K562 (cell line): Measurements from ENCODE around the gene CTDNEP1. TPM values are rescaled to one million over a fixed set of nuclear protein-coding genes. Genes with fewer than 3 reads are reported as not detected.
A peak's percentile ranks its signal among the peaks of the same experiment; 100 is the strongest.

Experiments
- CTCFL ChIP-seq: IDR thresholded peaks from 2 replicates; pipeline ENCODE4 v1.6.1; 2011; ENCODE audit warnings: borderline replicate concordance, low read depth, mild to moderate bottlenecking, moderate library complexity, low read length; ENCODE audit not compliant: insufficient read depth, poor library complexity, severe bottlenecking
- MAZ ChIP-seq, 2 experiments: fragments of 450-650 bp in 1 of 2; sonication (generic) in 1 of 2; formaldehyde crosslinking; IDR thresholded peaks in 1 of 2; conservative IDR thresholded peaks in 1 of 2; 2 replicates each; pipeline versions ENCODE4 v1.4.0 to v1.5.0; 2020; ENCODE audit warnings: mild to moderate bottlenecking in 1 of 2, missing genetic modification reagents in 1 of 2
- RREB1 ChIP-seq: fragments of 250-450 bp; sonication (Bioruptor Pico); IDR thresholded peaks from 2 replicates; pipeline ENCODE4 v1.4.0; 2020
- UBTF ChIP-seq, 2 experiments: IDR thresholded peaks; 2 replicates each; pipeline ENCODE4 v1.6.1; 2012; ENCODE audit warnings: improper control_type of control experiment in 2 of 2, low read depth in 2 of 2, low read length in 2 of 2, borderline replicate concordance in 1 of 2
- ZBTB7A ChIP-seq: IDR thresholded peaks from 2 replicates; pipeline ENCODE4 v1.6.1; 2011; ENCODE audit warnings: low read depth, mild to moderate bottlenecking, low read length, moderate library complexity, borderline replicate concordance; ENCODE audit not compliant: control insufficient read depth
- ZNF253 ChIP-seq: fragments of 250-450 bp; sonication (Bioruptor Pico); conservative IDR thresholded peaks from 2 replicates; pipeline ENCODE4 v1.6.1; 2021; ENCODE audit warnings: mild to moderate bottlenecking
- ZNF639 ChIP-seq, 2 experiments: fragments of 200-800 bp in 1 of 2; sonication (Bioruptor generic) in 1 of 2; sonication (generic) in 1 of 2; formaldehyde crosslinking in 1 of 2; IDR thresholded peaks in 1 of 2; conservative IDR thresholded peaks in 1 of 2; 2 replicates each; pipeline versions ENCODE4 v1.5.0 to v1.6.1; 2016 to 2020; ENCODE audit warnings: missing compliant biosample characterization in 1 of 2, missing genetic modification characterization in 1 of 2, missing genetic modification reagents in 1 of 2
- ZNF764 ChIP-seq: fragments of 250-450 bp; sonication (Bioruptor Pico); IDR thresholded peaks from 2 replicates; pipeline ENCODE4 v1.4.0; 2020; ENCODE audit warnings: low read depth, mild to moderate bottlenecking, moderate library complexity
- polyA plus RNA-seq, 8 experiments: library from polyadenylated mRNA; depleted of rRNA in 4 of 8; stranded (reverse) in 5 of 8; unstranded in 3 of 8; fragments of >200 nt; fragmentation: Nextera tagmentation in 2 of 8; fragmentation: Illumina TruSeq in 1 of 8; extraction: Ambion mirVana in 2 of 8; extraction: Trizol in 1 of 8; gene quantifications; 2 replicates each; pipeline versions ENCODE4 v1.2.1 to v1.2.3, GENCODE V29; 2011 to 2014; ENCODE audit warnings: inconsistent platforms in 1 of 8, missing spikeins in 1 of 8
- total RNA-seq, 7 experiments: library from RNA; depleted of rRNA in 6 of 7; stranded (reverse); fragments of >200 nt in 6 of 7; fragmentation: Illumina TruSeq in 2 of 7; extraction: Trizol in 2 of 7; gene quantifications; 2 replicates each; pipeline versions ENCODE4 v1.2.1 to v1.2.3, GENCODE V29; 2011 to 2021; ENCODE audit warnings: low replicate concordance in 1 of 7

Gene CTDNEP1
- total and polyA plus RNA-seq, 9 of the 15 experiments (the other 6 are each of a cell fraction or from before 2014, with no cell fraction given): 10.7 to 150 (median 28.5) TPM

GRCh38 chr17:7237761-7238419, 13.6 kb downstream of the CTDNEP1 start (continued):
- TF ChIP-seq RREB1: no peak
- TF ChIP-seq ZBTB7A: peak; percentile 47; the same call in 1 of the 2 replicates
- TF ChIP-seq CTCFL: no peak
- TF ChIP-seq UBTF (IDR thresholded peaks at IDR 0.05; ENCODE audit: borderline replicate concordance in 1 of 2, low read depth in 2 of 2, low read length in 2 of 2): peak in 1 of 2 experiments; percentile 55; a peak in 1 of 4 replicates
- TF ChIP-seq ZNF639 (CRISPR knock-in tag; conservative IDR thresholded peaks at IDR 0.05 in 1 of 2, IDR thresholded peaks at IDR 0.05 in 1 of 2): peak in 1 of 2 experiments; percentile 91; a peak in 2 of 4 replicates
- no peak for TF ChIP-seq ZNF253 (CRISPR knock-in tag)
- TF ChIP-seq ZNF764: no peak
- peak; percentile 47 to 52; a peak in 2 of 4 replicates for TF ChIP-seq MAZ (CRISPR knock-in tag; conservative IDR thresholded peaks at IDR 0.05 in 1 of 2, IDR thresholded peaks at IDR 0.05 in 1 of 2)
